ENCODE results near the gene HAUS7. TPM values are rescaled to one million over a fixed set of nuclear protein-coding genes. Genes with fewer than 3 reads are reported as not detected.

HAUS7 gene
- total and polyA plus RNA-seq, 12 donors: 12.7 to 45.3 (median 19.2) TPM

GRCh38 chrX:153426204-153426603 lies 44.2 kb downstream of the HAUS7 start:
- Histone ChIP-seq H3K27me3 (peaks cover 0 to 8% (median 0%) of the 10 kb centered on the region in 7 donors), H3K36me3 (no peaks in the 10 kb centered on the region), H3K4me3 (no peak overlapping the region), H3K9me3 (peaks cover 0 to 10% (median 0%) of the 10 kb centered on the region in 11 donors), H3K4me1 (no peaks in the 10 kb centered on the region), H3K27ac (no peak overlapping the region)
- 95 to 100% methylated on average over 3 of the region's 3 CpGs for WGBS, 2 donors
- TF ChIP-seq CTCF (IDR thresholded peaks at IDR 0.05): no peak
- intact Hi-C loops (cut with DNase I): no loop called here
- DNase-seq (no peak), ATAC-seq (no peak)

GRCh38 chrX:153423652-153424051 lies 46.7 kb downstream of the HAUS7 start:
- no peak for TF ChIP-seq CTCF (IDR thresholded peaks at IDR 0.05)
- Histone ChIP-seq H3K4me3 (no peak overlapping the region), H3K27ac (no peak overlapping the region), H3K27me3 (peaks cover 0 to 8% (median 0%) of the 10 kb centered on the region in 7 donors), H3K9me3 (no peaks in the 10 kb centered on the region), H3K36me3 (no peaks in the 10 kb centered on the region), H3K4me1 (no peaks in the 10 kb centered on the region)
- peak in 1 of 8 donors; percentile 40 for ATAC-seq
- intact Hi-C loops (cut with DNase I): no loop called here
- peak in 1 of 2 donors; percentile 41 for DNase-seq
- 70% methylated on average over 8 of the region's 8 CpGs for WGBS, 2 donors

GRCh38 chrX:153421856-153422255 lies 48.5 kb downstream of the HAUS7 start:
- no peak for DNase-seq

GRCh38 chrX:153420851-153421599 lies 49.4 kb downstream of the HAUS7 start:
- no peak for TF ChIP-seq CTCF (IDR thresholded peaks at IDR 0.05)
- Histone ChIP-seq H3K27ac (no peak overlapping the region), H3K4me3 (no peak overlapping the region), H3K9me3 (no peaks in the 10 kb centered on the region), H3K4me1 (peaks cover 0 to 8% (median 0%) of the 10 kb centered on the region in 9 donors), H3K27me3 (peaks cover 0 to 16% (median 0%) of the 10 kb centered on the region in 7 donors), H3K36me3 (no peaks in the 10 kb centered on the region)
- 91 to 92% methylated on average over 52 to 90 of the region's 91 CpGs for WGBS, 2 donors
- DNase-seq (no peak), ATAC-seq (peak in 1 of 8 donors; percentile 39)
- intact Hi-C loops (cut with DNase I): no loop called here

More at GRCh38 chrX:153421856-153422255, 48.5 kb downstream of the HAUS7 start:
- Histone ChIP-seq H3K36me3 (no peaks in the 10 kb centered on the region), H3K4me3 (no peak overlapping the region), H3K9me3 (no peaks in the 10 kb centered on the region), H3K27ac (no peak overlapping the region), H3K4me1 (peaks cover 0 to under 1% (median 0%) of the 10 kb centered on the region in 9 donors), H3K27me3 (peaks cover 0 to 10% (median 0%) of the 10 kb centered on the region in 7 donors)
- WGBS, 2 donors: 90 to 93% methylated on average over 17 to 18 of the region's 18 CpGs
- no peak for TF ChIP-seq CTCF (IDR thresholded peaks at IDR 0.05)
- intact Hi-C loops (cut with DNase I): no loop called here
- no peak for ATAC-seq

Data from heart right ventricle (tissue), 16 donors.